ENCODE measurements around the gene ANAPC2. TPM values are rescaled to one million over a fixed set of nuclear protein-coding genes. Genes with fewer than 3 reads are reported as not detected.

ANAPC2 gene
- total RNA-seq, 1 experiment from 2014 or later = 46.0 TPM

GRCh38 chr9:137190315-137190856 is 2.0 kb upstream of the ANAPC2 start:
- CTCF ChIA-PET = interaction anchor here (0.5 to 0.7 kb wide), 3 partner anchors 22 to 67 kb away, joined by 5 to 10 read pairs (median 5); no protein-coding TSS in a partner anchor

GRCh38 chr9:137189297-137190295 is 1.2 kb upstream of the ANAPC2 start:
- CTCF ChIA-PET = interaction anchor here (1.1 to 1.2 kb wide), 2 partner anchors 9 to 13 kb away, joined by 3 to 4 read pairs; no protein-coding TSS in a partner anchor
- in situ Hi-C loops (cut with HindIII; ENCODE audit: low pct_unique_long_range_greater_than_20kb, low sequenced_read_pairs) = no loop called here

More at GRCh38 chr9:137190315-137190856, 2.0 kb upstream of the ANAPC2 start:
- Histone ChIP-seq H3K27ac (ENCODE audit: low read length) (no peak overlapping the region), H3K27me3 (ENCODE audit: control insufficient read depth, insufficient read depth, low read length) (no peaks in the 10 kb centered on the region), H3K36me3 (ENCODE audit: control insufficient read depth, insufficient read depth, low read length) (no peaks in the 10 kb centered on the region; the same call in 1 of the 2 replicates), H3K4me3 (ENCODE audit: low read depth in 2 of 2, low read length in 2 of 2) (no peak overlapping the region), H3K9me3 (ENCODE audit: control insufficient read depth, insufficient read depth, low read depth, low read length) (no peaks in the 10 kb centered on the region), H3K4me1 (ENCODE audit: control insufficient read depth, insufficient read depth, low read length) (peaks cover 37% of the 10 kb centered on the region)
- peak; percentile 36; the same call in 1 of the 2 replicates for ATAC-seq
- no peak for DNase-seq (ENCODE audit: low read depth, low spot score)
- peak; percentile 52; the same call in 1 of the 2 replicates for TF ChIP-seq CTCF (IDR thresholded peaks at IDR 0.05)
- no peak for TF ChIP-seq TCF7L2 (IDR thresholded peaks at IDR 0.05; ENCODE audit: low read depth, low read length)
- intact Hi-C loops (cut with micrococcal nuclease; ENCODE audit: unreplicated experiment) = no loop called here
- in situ Hi-C loops (cut with HindIII; ENCODE audit: low pct_unique_long_range_greater_than_20kb, low sequenced_read_pairs) = no loop called here
- POLR2A ChIA-PET = interaction anchor here (0.5 to 0.7 kb wide), 2 partner anchors 11 to 16 kb away, joined by 3 to 4 read pairs; no protein-coding TSS in a partner anchor
- BruUV-seq (replicated peaks) = no TSS peak

More at GRCh38 chr9:137189297-137190295, 1.2 kb upstream of the ANAPC2 start:
- no peaks in the 10 kb centered on the region for H3K27me3 ChIP-seq (ENCODE audit: control insufficient read depth, insufficient read depth, low read length)
- H3K4me1 ChIP-seq (ENCODE audit: control insufficient read depth, insufficient read depth, low read length) = peaks cover 31% of the 10 kb centered on the region
- H3K36me3 ChIP-seq (ENCODE audit: control insufficient read depth, insufficient read depth, low read length) = no peaks in the 10 kb centered on the region; the same call in 1 of the 2 replicates
- H3K4me3 ChIP-seq (ENCODE audit: low read depth in 2 of 2, low read length in 2 of 2) = peak overlapping the region; percentile 88 to 89
- TF ChIP-seq CTCF (IDR thresholded peaks at IDR 0.05) (peak; percentile 28; the same call in 1 of the 2 replicates), POLR2AphosphoS5 (IDR thresholded peaks at IDR 0.05; ENCODE audit: low read depth, low read length) (no peak)
- POLR2A ChIA-PET = interaction anchor here (0.6 kb wide), 1 partner anchor 12 kb away, joined by 3 read pairs; no protein-coding TSS in a partner anchor
- peak overlapping the region; percentile 74 for H3K27ac ChIP-seq (ENCODE audit: low read length)
- intact Hi-C loops (cut with micrococcal nuclease; ENCODE audit: unreplicated experiment) = no loop called here
- no TSS peak for BruUV-seq (replicated peaks)
- no peak for DNase-seq (ENCODE audit: low read depth, low spot score)
- no peaks in the 10 kb centered on the region for H3K9me3 ChIP-seq (ENCODE audit: control insufficient read depth, insufficient read depth, low read depth, low read length)
- ATAC-seq = no peak; the same call in 1 of the 2 replicates

Measured in Panc1 (cell line).